Muscle of leg (tissue), 11 donors: ENCODE measurements around the gene GRAMD1A. TPM values are rescaled to one million over a fixed set of nuclear protein-coding genes. Genes with fewer than 3 reads are reported as not detected.
"Not testable (repeated sequence)": the region's sequence is repeated elsewhere in the genome, so short reads cannot be mapped to it uniquely, and the experiment has no call there.

Experiments used
- DNase-seq: peaks from one replicate; pipeline ENCODE4 v3.0.0; 2013
- H3K27ac ChIP-seq: one replicate; pipeline ENCODE4 v1.5.1; 2013; ENCODE audit warnings: mild to moderate bottlenecking, low read length, control low read depth
- H3K27me3 ChIP-seq: one replicate; pipeline ENCODE4 v1.6.1; 2013; ENCODE audit warnings: low read length; ENCODE audit not compliant: control insufficient read depth, insufficient read depth
- H3K36me3 ChIP-seq: one replicate; pipeline ENCODE4 v1.6.1; 2013; ENCODE audit warnings: low read length; ENCODE audit not compliant: control insufficient read depth, insufficient read depth
- H3K4me1 ChIP-seq: one replicate; pipeline ENCODE4 v1.6.1; 2013; ENCODE audit warnings: low read length; ENCODE audit not compliant: control insufficient read depth, insufficient read depth
- H3K4me3 ChIP-seq: one replicate; pipeline ENCODE4 v1.5.1; 2013; ENCODE audit warnings: low read length, control low read depth
- H3K9me3 ChIP-seq: replicated peaks from 2 replicates; pipeline ENCODE4 v1.6.1; 2013; ENCODE audit warnings: low read depth, low read length; ENCODE audit not compliant: control insufficient read depth
- WGBS: methylation state at CpG from one replicate; pipeline ENCODE4 v1.1.5; 2013; ENCODE audit warnings: missing lambda C conversion rate; ENCODE audit not compliant: insufficient coverage; 5-methylcytosine and 5-hydroxymethylcytosine counted together
- polyA plus RNA-seq, 8 donors: library from polyadenylated mRNA; unstranded; fragments of 120-200 nt; gene quantifications; one replicate each; pipeline versions ENCODE4 v1.2.1 to v1.2.3, GENCODE V29; 2013; ENCODE audit warnings: inconsistent platforms in 1 of 8, low replicate concordance in 1 of 8; ENCODE audit not compliant: insufficient read length in 8 of 8, insufficient read depth in 1 of 8
- total RNA-seq: library from RNA; stranded (reverse); fragments of 120-200 nt; gene quantifications from one replicate; pipeline ENCODE4 v1.2.4, GENCODE V29; 2013

The GRAMD1A gene
- total and polyA plus RNA-seq, 9 donors = 16.0 to 48.0 (median 35.3) TPM

- no peak for DNase-seq
- Histone ChIP-seq H3K9me3 (peaks cover 41% of the 10 kb centered on the region), H3K4me1 (peaks cover 10% of the 10 kb centered on the region), H3K36me3 (peaks cover 27% of the 10 kb centered on the region), H3K27ac (peak overlapping the region; percentile 39), H3K27me3 (no peaks in the 10 kb centered on the region), H3K4me3 (peak overlapping the region; percentile 85)
- WGBS = 35% methylated on average over 12 of the region's 14 CpGs
Measured at GRCh38 chr19:34962687-34963572, 37.2 kb upstream of the GRAMD1A start.

- peak; percentile 60 for DNase-seq
- peaks cover 10% of the 10 kb centered on the region for H3K4me1 ChIP-seq
- peak within 1 kb of the TSS; percentile 39 for H3K27ac ChIP-seq
- H3K4me3 ChIP-seq = peak within 1 kb of the TSS; percentile 85
- WGBS = under 1% methylated on average over 73 of the region's 78 CpGs
- H3K36me3 ChIP-seq = peaks cover 18% of the 10 kb centered on the region
- no peaks in the 10 kb centered on the region for H3K27me3 ChIP-seq
- H3K9me3 ChIP-seq = peaks cover 33% of the 10 kb centered on the region
Measured at GRCh38 chr19:34963573-34964406, 36.3 kb upstream of the GRAMD1A start, which contains the start of gene ZNF792. Gene ZNF792, minus strand, starts transcription at chr19:34964229. Its CDS starts 567 bp downstream, at chr19:34963662.

GRCh38 chr19:34964598-34964997, 35.5 kb upstream of the GRAMD1A start:
- DNase-seq = no peak
- H3K9me3 ChIP-seq = peaks cover 25% of the 10 kb centered on the region
- peaks cover 10% of the 10 kb centered on the region for H3K4me1 ChIP-seq
- H3K27ac ChIP-seq = no peak overlapping the region
- H3K4me3 ChIP-seq = no peak overlapping the region
- H3K27me3 ChIP-seq = no peaks in the 10 kb centered on the region
- no CpG with 5 or more reads among the region's 6 CpGs for WGBS
- H3K36me3 ChIP-seq = peaks cover 10% of the 10 kb centered on the region

GRCh38 chr19:34965505-34965904, 34.6 kb upstream of the GRAMD1A start:
- WGBS = 43% methylated on average over 1 of the region's 5 CpGs
- Histone ChIP-seq H3K4me1 (peaks cover 10% of the 10 kb centered on the region), H3K9me3 (peaks cover 17% of the 10 kb centered on the region)
- H3K27me3 ChIP-seq, DNase-seq, H3K36me3 ChIP-seq, H3K27ac ChIP-seq, H3K4me3 ChIP-seq: not testable (repeated sequence)

GRCh38 chr19:34967551-34967950, 32.6 kb upstream of the GRAMD1A start:
- H3K27me3 ChIP-seq = no peaks in the 10 kb centered on the region
- H3K27ac ChIP-seq = no peak overlapping the region

GRCh38 chr19:34969721-34970120, 30.4 kb upstream of the GRAMD1A start:
- DNase-seq = no peak
- Histone ChIP-seq H3K4me1 (peaks cover 2% of the 10 kb centered on the region), H3K4me3 (no peak overlapping the region), H3K36me3 (no peaks in the 10 kb centered on the region), H3K9me3 (peaks cover 9% of the 10 kb centered on the region), H3K27me3 (no peaks in the 10 kb centered on the region), H3K27ac (no peak overlapping the region)
- no CpG with 5 or more reads among the region's 6 CpGs for WGBS

More at GRCh38 chr19:34967551-34967950, 32.6 kb upstream of the GRAMD1A start:
- DNase-seq = no peak
- Histone ChIP-seq H3K9me3 (peaks cover 9% of the 10 kb centered on the region), H3K4me3 (no peak overlapping the region), H3K36me3 (no peaks in the 10 kb centered on the region), H3K4me1 (peaks cover 10% of the 10 kb centered on the region)
- 100% methylated on average over 1 of the region's 6 CpGs for WGBS

GRCh38 chr19:34970185-34970780, 29.8 kb upstream of the GRAMD1A start:
- not testable (repeated sequence) for H3K27me3 ChIP-seq, DNase-seq, H3K4me3 ChIP-seq, H3K36me3 ChIP-seq, H3K27ac ChIP-seq, H3K4me1 ChIP-seq, H3K9me3 ChIP-seq
- WGBS = 85% methylated on average over 2 of the region's 12 CpGs

- no CpG with 5 or more reads among the region's 7 CpGs for WGBS
- Histone ChIP-seq H3K27ac (no peak overlapping the region), H3K4me3 (no peak overlapping the region), H3K9me3 (peaks cover 12% of the 10 kb centered on the region), H3K4me1 (peaks cover 2% of the 10 kb centered on the region), H3K36me3 (no peaks in the 10 kb centered on the region), H3K27me3 (peaks cover 3% of the 10 kb centered on the region)
- no peak for DNase-seq
Measured at GRCh38 chr19:34972163-34972705, 27.9 kb upstream of the GRAMD1A start.

- peaks cover 2% of the 10 kb centered on the region for H3K4me1 ChIP-seq
- H3K4me3 ChIP-seq = no peak overlapping the region
- peaks cover 4% of the 10 kb centered on the region for H3K27me3 ChIP-seq
- no peaks in the 10 kb centered on the region for H3K36me3 ChIP-seq
- no peak for DNase-seq
- H3K27ac ChIP-seq = no peak overlapping the region
- H3K9me3 ChIP-seq = peaks cover 6% of the 10 kb centered on the region
- WGBS = 33% methylated on average over 1 of the region's 5 CpGs
Measured at GRCh38 chr19:34974646-34975045, 25.5 kb upstream of the GRAMD1A start.
